Testis (tissue), 3 donors: ENCODE data around the gene SERPINB7. TPM values are rescaled to one million over a fixed set of nuclear protein-coding genes. Genes with fewer than 3 reads are reported as not detected.

ENCODE experiments used
- DNase-seq: peaks from one replicate; pipeline ENCODE4 v3.0.0-alpha.2; 2019
- H3K27ac ChIP-seq, 2 donors: fragments of 200-600 bp; sonication (generic); one replicate each; pipeline ENCODE4 v1.5.1; 2019
- H3K27me3 ChIP-seq: fragments of 200-600 bp; sonication (generic); one replicate; pipeline ENCODE4 v1.5.1; 2019
- H3K36me3 ChIP-seq: fragments of 200-600 bp; sonication (generic); one replicate; pipeline ENCODE4 v1.5.1; 2017; ENCODE audit warnings: low read depth; ENCODE audit errors: missing control alignments
- H3K4me1 ChIP-seq: fragments of 200-600 bp; sonication (generic); one replicate; pipeline ENCODE4 v1.5.1; 2019
- H3K4me3 ChIP-seq, 2 donors: fragments of 200-600 bp; sonication (generic); one replicate each; pipeline ENCODE4 v1.5.1; 2017 to 2019
- H3K9me3 ChIP-seq: fragments of 200-600 bp; sonication (generic); one replicate; pipeline ENCODE4 v1.5.1; 2017
- POLR2A ChIP-seq: fragments of 450-650 bp; IDR thresholded peaks from one replicate; pipeline ENCODE4 v1.6.1; 2017; ENCODE audit warnings: antibody characterized with exemption, mild to moderate bottlenecking, moderate library complexity
- WGBS, 2 donors: methylation state at CpG; one replicate each; pipeline ENCODE4 v1.1.5; 2018; 5-methylcytosine and 5-hydroxymethylcytosine counted together
- intact Hi-C: fragments of 100-400 bp; cut with DNase I; formaldehyde crosslinking; loops from one replicate; pipeline ENCODE4 v1.15.1; 2023; ENCODE audit warnings: low total_unique reads
- polyA plus RNA-seq: library from polyadenylated mRNA; stranded (reverse); fragments of 350-450 nt; fragmentation: Illumina TruSeq; extraction: RNeasy Lipid Tissue Mini Kit (QIAGEN cat#74804); gene quantifications from one replicate; pipeline ENCODE4 v1.2.3, GENCODE V29; 2014; ENCODE audit warnings: low read depth, low replicate concordance; ENCODE audit not compliant: insufficient read depth
- total RNA-seq, 2 donors: library from RNA; depleted of rRNA; stranded (reverse); fragments of >200 nt; gene quantifications; one replicate each; pipeline ENCODE4 v1.2.3, GENCODE V29; 2016
- TF ChIP-seq, protein P1 (sequence below), 3 experiments: fragments of 450-650 bp in 2 of 3; fragments of 200-600 bp in 1 of 3; sonication (generic) in 1 of 3; IDR thresholded peaks; one replicate each; pipeline ENCODE4 v1.5.1; 2016 to 2019; ENCODE audit warnings: antibody characterized with exemption in 3 of 3, mild to moderate bottlenecking in 2 of 3, moderate library complexity in 1 of 3

SERPINB7 gene
- total and polyA plus RNA-seq, 3 donors from 2014 or later = 0.16 to 0.25 TPM; not detected in 1

GRCh38 chr18:63736876-63737275 lies 38.3 kb upstream of the SERPINB7 start:
- no peak overlapping the region for H3K4me3 ChIP-seq
- DNase-seq = no peak

GRCh38 chr18:63741769-63742168 lies 33.4 kb upstream of the SERPINB7 start:
- WGBS, 2 donors = 43 to 61% methylated on average over 4 of the region's 4 CpGs
- intact Hi-C loops = no loop called here
- Histone ChIP-seq H3K4me1 (no peaks in the 10 kb centered on the region), H3K27me3 (no peaks in the 10 kb centered on the region), H3K4me3 (no peak overlapping the region), H3K9me3 (no peaks in the 10 kb centered on the region), H3K36me3 (no peaks in the 10 kb centered on the region), H3K27ac (no peak overlapping the region)
- DNase-seq = no peak
- TF ChIP-seq, protein P1, sequence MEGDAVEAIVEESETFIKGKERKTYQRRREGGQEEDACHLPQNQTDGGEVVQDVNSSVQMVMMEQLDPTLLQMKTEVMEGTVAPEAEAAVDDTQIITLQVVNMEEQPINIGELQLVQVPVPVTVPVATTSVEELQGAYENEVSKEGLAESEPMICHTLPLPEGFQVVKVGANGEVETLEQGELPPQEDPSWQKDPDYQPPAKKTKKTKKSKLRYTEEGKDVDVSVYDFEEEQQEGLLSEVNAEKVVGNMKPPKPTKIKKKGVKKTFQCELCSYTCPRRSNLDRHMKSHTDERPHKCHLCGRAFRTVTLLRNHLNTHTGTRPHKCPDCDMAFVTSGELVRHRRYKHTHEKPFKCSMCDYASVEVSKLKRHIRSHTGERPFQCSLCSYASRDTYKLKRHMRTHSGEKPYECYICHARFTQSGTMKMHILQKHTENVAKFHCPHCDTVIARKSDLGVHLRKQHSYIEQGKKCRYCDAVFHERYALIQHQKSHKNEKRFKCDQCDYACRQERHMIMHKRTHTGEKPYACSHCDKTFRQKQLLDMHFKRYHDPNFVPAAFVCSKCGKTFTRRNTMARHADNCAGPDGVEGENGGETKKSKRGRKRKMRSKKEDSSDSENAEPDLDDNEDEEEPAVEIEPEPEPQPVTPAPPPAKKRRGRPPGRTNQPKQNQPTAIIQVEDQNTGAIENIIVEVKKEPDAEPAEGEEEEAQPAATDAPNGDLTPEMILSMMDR (IDR thresholded peaks at IDR 0.05) = no peak
- TF ChIP-seq POLR2A = no peak

More at GRCh38 chr18:63736876-63737275, 38.3 kb upstream of the SERPINB7 start:
- Histone ChIP-seq H3K27me3 (no peaks in the 10 kb centered on the region), H3K9me3 (no peaks in the 10 kb centered on the region), H3K27ac (no peak overlapping the region), H3K36me3 (no peaks in the 10 kb centered on the region), H3K4me1 (no peaks in the 10 kb centered on the region)
- intact Hi-C loops = no loop called here
- TF ChIP-seq POLR2A = no peak
- TF ChIP-seq, protein P1 (IDR thresholded peaks at IDR 0.05) = no peak

GRCh38 chr18:63747006-63747405 lies 28.2 kb upstream of the SERPINB7 start:
- no peak for TF ChIP-seq POLR2A
- TF ChIP-seq, protein P1 (IDR thresholded peaks at IDR 0.05) = no peak
- no peaks in the 10 kb centered on the region for H3K36me3 ChIP-seq
- H3K4me1 ChIP-seq = no peaks in the 10 kb centered on the region
- 91 to 98% methylated on average over 2 of the region's 2 CpGs for WGBS, 2 donors
- H3K27me3 ChIP-seq = no peaks in the 10 kb centered on the region
- no peak overlapping the region for H3K4me3 ChIP-seq
- H3K9me3 ChIP-seq = no peaks in the 10 kb centered on the region
- intact Hi-C loops = no loop called here
- DNase-seq = no peak
- H3K27ac ChIP-seq = no peak overlapping the region

DNA sequence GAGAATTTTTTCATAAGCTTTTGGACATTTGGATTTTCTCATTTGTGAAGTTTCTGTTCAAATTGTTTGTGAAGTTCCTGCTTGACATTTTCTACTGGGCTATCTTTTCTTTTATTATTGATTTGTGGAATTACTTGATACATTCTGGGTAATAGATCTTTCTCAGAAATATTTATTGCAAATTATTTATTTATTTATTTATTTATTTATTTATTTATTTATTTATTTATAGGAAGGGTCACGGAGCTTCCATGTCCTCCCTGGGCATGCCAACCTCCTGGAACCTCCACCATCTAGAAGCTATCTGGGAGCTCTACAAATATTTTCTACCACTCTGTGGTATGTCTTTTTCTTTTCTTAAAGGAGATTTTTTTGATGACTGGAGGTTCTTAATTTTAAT lies 25.7 kb upstream of the SERPINB7 start:
- no peak for DNase-seq
- 81 to 93% methylated on average over 1 of the region's 1 CpG for WGBS, 2 donors
- intact Hi-C loops = no loop called here
- no peak for TF ChIP-seq POLR2A
- TF ChIP-seq, protein P1 (IDR thresholded peaks at IDR 0.05) = no peak
- no peak overlapping the region for H3K27ac ChIP-seq
- H3K36me3 ChIP-seq = no peaks in the 10 kb centered on the region
- H3K4me3 ChIP-seq = no peak overlapping the region
- no peaks in the 10 kb centered on the region for H3K9me3 ChIP-seq
- no peaks in the 10 kb centered on the region for H3K27me3 ChIP-seq
- no peaks in the 10 kb centered on the region for H3K4me1 ChIP-seq

DNA sequence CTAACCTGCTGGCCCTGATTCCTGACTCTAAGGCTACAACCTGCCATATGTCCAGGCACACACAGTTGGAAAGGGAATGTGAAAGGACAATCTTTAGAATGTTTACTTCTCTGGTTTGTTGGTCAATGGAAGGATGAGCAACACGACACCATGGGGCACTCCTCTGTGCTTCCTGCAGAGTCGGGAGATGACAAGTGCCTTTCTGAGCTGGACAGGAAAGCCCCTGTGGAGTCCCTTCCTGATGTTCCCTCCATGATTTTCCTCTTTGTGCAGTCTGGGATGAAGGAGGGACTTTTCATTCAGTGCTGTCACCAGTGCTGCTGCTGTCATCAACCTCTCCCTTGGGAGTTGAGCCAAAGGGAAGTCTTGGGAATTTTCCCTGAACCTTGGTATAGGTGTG lies 22.6 kb upstream of the SERPINB7 start:
- TF ChIP-seq POLR2A = no peak
- TF ChIP-seq, protein P1 (IDR thresholded peaks at IDR 0.05) = no peak

More for the DNA sequence above, 22.6 kb upstream of the SERPINB7 start:
- H3K9me3 ChIP-seq = no peaks in the 10 kb centered on the region
- no peak overlapping the region for H3K27ac ChIP-seq
- H3K4me1 ChIP-seq = no peaks in the 10 kb centered on the region
- no peaks in the 10 kb centered on the region for H3K27me3 ChIP-seq
- 73 to 87% methylated on average over 2 of the region's 2 CpGs for WGBS, 2 donors
- H3K4me3 ChIP-seq = no peak overlapping the region
- H3K36me3 ChIP-seq = no peaks in the 10 kb centered on the region
- no peak for DNase-seq
- intact Hi-C loops = no loop called here
